Measurements from ENCODE around the gene CCR1.
"Not testable (repeated sequence)": the region's sequence is repeated elsewhere in the genome, so short reads cannot be mapped to it uniquely, and the experiment has no call there.

CCR1 gene

GRCh38 chr3:46163556-46164041, 44.5 kb downstream of the CCR1 start:
- DNase-seq, result no peak

- DNase-seq, result no peak
Measured at GRCh38 chr3:46162975-46163555, 45.0 kb downstream of the CCR1 start.

GRCh38 chr3:46157685-46158084, 50.4 kb downstream of the CCR1 start:
- DNase-seq, result not testable (repeated sequence)

GRCh38 chr3:46154311-46154710, 53.8 kb downstream of the CCR1 start:
- no peak for DNase-seq

All from activated CD4-positive, alpha-beta T cell treated with anti-CD3 and anti-CD28 coated beads for 48 hours (primary cell).